Ishikawa (cell line): ENCODE measurements around the gene MYO18A.

Experiments
- CEBPB ChIP-seq: IDR thresholded peaks from 2 replicates; pipeline ENCODE4 v1.6.1; 2012
- CREB1 ChIP-seq: IDR thresholded peaks from 2 replicates; pipeline ENCODE4 v1.6.1; 2012; ENCODE audit warnings: low read depth
- EGR1 ChIP-seq: IDR thresholded peaks from 2 replicates; pipeline ENCODE4 v1.6.1; 2012
- EP300 ChIP-seq: IDR thresholded peaks from 2 replicates; pipeline ENCODE4 v1.6.1; 2012; ENCODE audit warnings: borderline replicate concordance
- FOXM1 ChIP-seq: IDR thresholded peaks from 2 replicates; pipeline ENCODE4 v1.6.1; 2012; ENCODE audit warnings: low read depth, borderline replicate concordance
- NFIC ChIP-seq: IDR thresholded peaks from 2 replicates; pipeline ENCODE4 v1.6.1; 2012
- RAD21 ChIP-seq: IDR thresholded peaks from 2 replicates; pipeline ENCODE4 v1.6.1; 2012; ENCODE audit warnings: low read depth
- REST ChIP-seq: IDR thresholded peaks from 2 replicates; pipeline ENCODE4 v1.6.1; 2012; ENCODE audit warnings: low read depth, mild to moderate bottlenecking
- TAF1 ChIP-seq: IDR thresholded peaks from 2 replicates; pipeline ENCODE4 v1.6.1; 2012; ENCODE audit warnings: low read depth, mild to moderate bottlenecking
- TCF12 ChIP-seq: IDR thresholded peaks from 2 replicates; pipeline ENCODE4 v1.6.1; 2012; ENCODE audit warnings: low read depth
- TEAD4 ChIP-seq: IDR thresholded peaks from 2 replicates; pipeline ENCODE4 v1.6.1; 2012
- YY1 ChIP-seq: IDR thresholded peaks from 2 replicates; pipeline ENCODE4 v1.6.1; 2012; ENCODE audit warnings: low read depth
- ZBTB7A ChIP-seq: IDR thresholded peaks from 2 replicates; pipeline ENCODE4 v1.6.1; 2012; ENCODE audit warnings: low read depth
- TF ChIP-seq, protein P1 (sequence below): IDR thresholded peaks from 2 replicates; pipeline ENCODE4 v1.6.1; 2012
- TF ChIP-seq, protein P2 (sequence below): IDR thresholded peaks from 2 replicates; pipeline ENCODE4 v1.6.1; 2012

Gene MYO18A

GRCh38 chr17:29094101-29094708, 86.0 kb downstream of the MYO18A start:
- TF ChIP-seq YY1, result no peak
- TF ChIP-seq, protein P1, sequence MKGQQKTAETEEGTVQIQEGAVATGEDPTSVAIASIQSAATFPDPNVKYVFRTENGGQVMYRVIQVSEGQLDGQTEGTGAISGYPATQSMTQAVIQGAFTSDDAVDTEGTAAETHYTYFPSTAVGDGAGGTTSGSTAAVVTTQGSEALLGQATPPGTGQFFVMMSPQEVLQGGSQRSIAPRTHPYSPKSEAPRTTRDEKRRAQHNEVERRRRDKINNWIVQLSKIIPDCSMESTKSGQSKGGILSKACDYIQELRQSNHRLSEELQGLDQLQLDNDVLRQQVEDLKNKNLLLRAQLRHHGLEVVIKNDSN, result no peak
- TF ChIP-seq TAF1, result no peak
- no peak for TF ChIP-seq TEAD4
- no peak for TF ChIP-seq ZBTB7A
- no peak for TF ChIP-seq CREB1
- TF ChIP-seq EGR1, result no peak
- no peak for TF ChIP-seq TCF12
- TF ChIP-seq RAD21, result no peak
- no peak for TF ChIP-seq FOXM1
- TF ChIP-seq, protein P2, sequence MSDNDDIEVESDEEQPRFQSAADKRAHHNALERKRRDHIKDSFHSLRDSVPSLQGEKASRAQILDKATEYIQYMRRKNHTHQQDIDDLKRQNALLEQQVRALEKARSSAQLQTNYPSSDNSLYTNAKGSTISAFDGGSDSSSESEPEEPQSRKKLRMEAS, result no peak
- TF ChIP-seq NFIC, result no peak
- no peak for TF ChIP-seq REST
- no peak for TF ChIP-seq EP300
- TF ChIP-seq CEBPB, result no peak

DNA sequence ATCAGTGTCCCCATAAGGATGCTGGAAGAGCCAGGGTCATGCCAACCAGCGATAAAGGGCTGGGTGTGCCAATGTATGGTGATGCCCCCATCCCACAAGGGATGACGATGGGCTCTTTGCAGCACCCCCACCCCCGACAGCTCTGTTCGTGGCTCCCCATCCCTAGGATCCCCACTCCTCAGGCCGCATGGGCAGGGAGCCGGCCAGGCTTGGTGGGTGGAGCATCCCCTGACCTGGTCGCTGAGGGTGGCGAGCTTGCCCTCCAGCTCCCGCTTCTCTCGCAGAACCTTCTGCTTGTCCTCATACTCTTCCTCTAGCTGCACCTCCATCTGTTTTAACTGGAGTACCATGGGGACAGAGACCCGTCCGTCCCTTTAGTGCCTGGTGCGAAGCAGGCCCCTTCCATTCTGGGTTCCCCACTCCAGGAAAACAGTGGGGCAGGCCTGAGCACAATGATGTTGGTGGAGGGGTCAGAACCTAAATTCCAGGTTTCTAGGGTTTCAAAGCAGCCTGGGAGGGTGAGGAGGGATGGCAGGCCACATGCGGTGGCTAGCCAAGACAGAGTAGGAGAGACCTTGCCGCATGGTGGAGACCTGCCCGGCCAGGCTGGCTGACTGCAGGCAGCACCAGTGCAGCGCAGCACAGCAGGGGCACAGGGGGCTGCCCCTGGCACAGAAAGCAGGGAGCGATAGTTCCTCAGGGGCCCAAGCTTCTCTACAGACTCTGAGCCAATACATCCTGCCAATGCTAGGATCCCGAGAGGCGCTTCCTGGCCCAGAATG, 86.9 kb downstream of the MYO18A start:
- TF ChIP-seq REST, result no peak
- TF ChIP-seq TAF1, result no peak
- no peak for TF ChIP-seq RAD21
- TF ChIP-seq TCF12, result no peak
- TF ChIP-seq CREB1, result no peak
- TF ChIP-seq TEAD4, result no peak
- TF ChIP-seq FOXM1, result no peak
- TF ChIP-seq NFIC, result no peak
- TF ChIP-seq YY1, result no peak
- TF ChIP-seq EP300, result no peak
- no peak for TF ChIP-seq CEBPB
- TF ChIP-seq, protein P2, result no peak
- no peak for TF ChIP-seq EGR1
- no peak for TF ChIP-seq ZBTB7A
- TF ChIP-seq, protein P1, result no peak

DNA sequence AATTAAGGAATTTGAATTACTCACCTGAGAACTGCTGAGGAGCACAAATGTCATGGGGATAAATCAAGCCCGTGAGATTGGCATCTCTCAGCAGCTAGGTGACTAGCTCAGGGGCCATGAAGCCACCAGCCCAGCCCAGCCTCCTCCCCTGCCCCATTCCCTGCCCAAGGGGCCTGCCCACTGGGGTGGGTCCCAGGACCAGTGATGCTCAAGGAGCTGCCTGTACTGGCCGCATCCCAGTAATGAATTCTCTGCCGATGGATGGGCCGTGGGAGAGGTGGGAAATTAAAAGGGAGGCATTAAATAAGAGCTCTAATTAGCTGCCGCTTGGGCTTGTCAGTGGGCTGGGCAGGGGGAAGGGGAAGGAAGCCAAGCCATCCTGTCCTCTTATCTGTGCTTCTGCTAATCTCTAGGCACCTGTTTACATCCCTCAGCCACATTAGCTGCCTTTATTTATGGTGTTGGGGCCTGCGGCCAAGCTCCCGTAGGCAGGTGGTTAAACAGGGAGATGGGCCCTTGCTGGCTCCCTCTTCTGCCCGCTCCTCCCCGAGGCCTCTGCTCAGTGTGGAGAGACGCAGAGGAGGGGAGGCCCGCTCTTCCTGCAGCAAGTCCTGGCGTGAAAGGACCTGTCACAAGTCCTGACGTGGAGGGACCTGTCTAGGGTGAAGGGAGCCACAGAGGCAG, 88.5 kb downstream of the MYO18A start:
- TF ChIP-seq, protein P2, result no peak
- TF ChIP-seq TEAD4 (no peak), TCF12 (no peak), FOXM1 (no peak), REST (no peak), EGR1 (no peak), CEBPB (no peak), ZBTB7A (no peak), CREB1 (no peak), RAD21 (no peak), EP300 (no peak), YY1 (no peak), TAF1 (no peak), NFIC (no peak)
- TF ChIP-seq, protein P1, result no peak
